GM19023 (cell line): ENCODE measurements around the gene SLK.

Source experiments
- ATAC-seq: cut with Tn5 transposase; IDR thresholded peaks from one replicate; pipeline ENCODE4 v1.9.1; 2021; ENCODE audit warnings: mild to moderate bottlenecking, moderate library complexity; ENCODE audit not compliant: unreplicated experiment

Gene SLK

DNA sequence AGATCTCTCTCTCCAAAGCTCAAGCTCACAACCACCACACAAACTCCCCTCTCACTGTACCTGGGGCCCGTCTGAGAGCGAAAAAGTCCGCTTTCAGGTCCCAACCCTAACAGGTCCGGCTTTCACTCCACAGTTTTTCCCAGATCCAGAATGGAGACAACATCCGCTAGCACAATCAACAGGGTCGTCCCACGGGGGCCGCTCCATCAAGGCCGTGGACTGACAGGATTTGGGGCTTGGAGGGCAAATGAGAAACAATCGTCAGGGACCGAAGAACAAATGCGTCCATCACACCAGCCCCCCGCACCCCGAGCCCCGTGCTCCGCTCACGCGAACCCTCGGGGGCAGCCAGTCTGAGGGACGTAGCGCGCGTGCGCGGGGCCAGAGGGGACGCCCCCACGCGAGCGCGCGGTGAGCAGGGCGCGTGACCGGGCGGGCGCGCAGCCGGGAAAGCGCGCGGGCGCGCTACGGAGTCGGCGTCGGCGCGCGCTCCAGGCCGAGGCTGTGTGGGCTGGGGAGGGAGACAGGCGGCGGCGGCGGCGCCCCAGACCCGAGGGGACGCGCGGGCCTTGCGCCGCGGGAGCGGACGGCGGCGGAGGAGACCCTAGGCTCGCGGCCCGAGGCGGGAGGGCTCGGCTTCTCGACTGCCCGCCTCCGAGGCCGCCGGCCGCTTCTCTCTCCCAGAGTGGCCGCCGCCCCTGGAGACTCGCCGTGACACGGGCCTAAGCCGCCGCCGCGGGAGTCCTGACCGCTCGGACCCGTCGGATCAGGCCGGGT is at the start of gene SLK:
Gene SLK (plus strand): TSS at position 470 of the 777 bp plus-strand sequence. CDS start 606 bp downstream, outside the sequence.
- ATAC-seq: peak; percentile 86

DNA sequence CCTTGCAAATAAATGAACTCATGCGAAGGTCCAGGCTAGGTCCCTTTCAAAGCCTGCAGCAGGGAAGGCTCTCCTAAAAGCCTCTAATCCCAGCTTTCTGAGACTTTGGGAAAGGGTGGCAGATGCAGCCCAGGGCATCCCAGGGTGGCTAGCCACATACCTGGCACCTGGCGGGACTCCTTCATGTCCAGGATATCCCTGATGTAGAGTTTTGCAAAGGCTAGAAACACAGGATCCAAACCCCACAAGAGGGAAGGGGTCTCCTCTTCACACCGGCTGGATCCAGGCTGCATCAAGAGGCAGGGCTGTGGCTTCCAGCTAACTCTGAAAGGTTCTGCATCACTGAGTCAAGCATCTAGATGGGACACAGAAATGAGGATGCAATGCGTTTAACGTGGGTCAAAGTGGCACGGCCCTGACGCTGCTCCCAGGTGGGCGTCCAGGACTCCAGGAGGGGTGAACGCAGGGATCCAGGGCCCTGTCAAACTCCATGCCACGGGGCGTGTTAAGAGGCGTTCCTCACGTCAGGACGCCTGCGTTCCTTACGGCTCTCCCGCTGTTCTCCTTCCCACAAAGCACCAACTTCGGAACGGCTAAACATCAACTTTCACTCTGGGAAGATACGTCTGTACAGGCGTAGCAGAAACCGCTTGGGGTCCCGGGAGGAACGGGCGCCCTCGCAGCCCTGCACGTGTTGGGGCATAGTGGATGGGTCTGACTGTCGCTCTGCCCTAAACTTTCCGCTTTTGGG is 49.5 kb upstream of the SLK start:
- ATAC-seq: peak; percentile 5

DNA sequence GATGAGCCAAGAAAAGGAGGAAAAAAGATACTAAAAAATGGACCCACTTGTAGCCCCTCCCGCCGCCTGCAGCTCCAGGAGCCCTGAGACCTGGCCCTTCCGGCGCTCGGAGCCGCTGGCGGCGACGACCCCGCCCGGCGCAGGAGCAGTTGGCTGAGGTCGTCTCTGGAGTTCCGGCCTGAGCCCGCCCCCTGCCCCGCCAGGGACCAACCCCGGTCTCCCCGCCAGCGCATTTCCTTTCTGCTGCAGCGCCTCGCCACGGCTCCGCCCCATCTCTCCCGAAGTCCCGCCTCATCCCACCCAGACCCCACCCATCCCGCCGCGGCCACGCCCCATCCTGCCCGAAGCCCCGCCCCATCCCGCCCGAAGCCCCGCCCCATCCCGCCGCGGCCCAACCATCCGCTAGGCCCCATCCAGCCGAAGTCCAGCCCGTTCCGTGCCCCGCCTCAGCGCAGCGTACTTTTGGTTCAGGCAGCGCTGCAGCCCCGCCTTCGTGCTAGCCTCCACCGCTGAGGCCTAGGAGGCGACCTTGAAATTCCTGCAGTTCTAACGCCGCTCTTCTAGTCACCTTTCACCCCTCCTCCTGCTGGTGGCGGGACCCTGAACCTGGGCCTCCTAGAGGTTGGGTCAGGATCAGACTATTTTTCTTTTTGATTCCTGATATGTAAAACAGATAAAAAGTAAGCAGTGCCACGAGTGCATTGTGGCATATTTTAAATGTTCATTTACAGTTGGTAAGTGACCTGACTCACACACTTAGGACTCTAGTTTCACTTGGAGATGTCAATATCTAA is 48.7 kb upstream of the SLK start, which contains the start of gene STN1:
Gene STN1 (minus strand): TSS at position 132 of the 794 bp plus-strand sequence. CDS start 590 bp downstream, outside the sequence.
- ATAC-seq: peak; percentile 93

DNA sequence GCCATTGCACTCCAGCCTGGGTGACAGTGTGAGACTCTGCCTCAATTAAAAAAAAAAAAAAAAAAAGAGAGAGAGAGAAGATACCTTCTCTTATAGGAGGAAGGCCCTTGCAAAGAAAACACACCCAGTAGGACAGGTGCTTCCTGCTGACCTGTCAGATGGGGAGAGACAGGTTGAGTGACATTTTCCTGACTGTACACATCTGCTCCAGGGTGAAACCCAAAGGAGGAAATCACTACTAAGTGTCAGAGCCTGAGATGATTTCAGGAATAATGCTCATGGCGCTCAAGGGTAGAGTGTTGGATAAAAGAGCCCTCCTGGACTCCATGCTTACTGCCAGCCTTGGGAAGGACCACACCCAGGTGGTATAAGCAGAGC is 47.3 kb upstream of the SLK start:
- ATAC-seq: no peak

DNA sequence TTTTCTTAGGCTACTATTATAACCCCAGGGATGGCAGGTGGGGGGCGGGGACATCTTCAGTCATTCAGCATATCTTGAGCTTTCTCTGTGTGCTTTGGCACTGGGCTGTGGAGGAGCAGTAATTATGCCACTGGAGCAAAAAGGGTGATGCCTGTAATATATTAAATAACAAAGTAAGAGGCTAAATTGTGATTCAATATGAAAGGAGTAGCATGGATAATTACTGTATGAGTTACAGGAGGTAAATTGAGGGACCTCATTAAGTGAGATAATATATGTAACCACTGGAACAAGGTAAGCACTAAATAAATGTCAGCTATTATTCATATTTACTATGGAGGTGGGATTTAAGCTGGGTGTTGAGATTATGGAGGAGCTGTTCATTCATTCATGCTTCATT is 45.7 kb upstream of the SLK start:
- ATAC-seq: no peak

DNA sequence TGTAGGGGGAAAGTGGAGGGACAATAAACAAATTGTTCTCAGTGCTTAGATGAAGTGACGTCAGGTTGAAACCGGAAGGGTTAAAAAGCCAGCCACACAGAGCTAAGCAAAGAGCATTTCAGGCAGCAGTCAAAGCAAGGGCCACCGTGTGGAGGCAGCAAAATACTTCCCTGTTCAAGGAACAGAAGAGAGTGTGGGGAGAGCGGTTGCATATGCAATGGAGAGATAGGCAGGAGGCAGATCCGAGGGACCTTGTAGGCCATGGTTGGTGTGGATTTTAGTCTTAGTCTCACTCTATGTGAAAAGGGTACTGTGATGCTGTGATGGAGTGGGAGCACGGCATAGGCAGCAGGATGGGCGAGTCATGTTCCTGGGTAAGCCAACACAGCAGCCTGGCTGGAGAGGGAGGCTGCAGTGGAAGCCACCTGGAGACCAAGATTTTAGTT is 45.2 kb upstream of the SLK start:
- ATAC-seq: no peak

DNA sequence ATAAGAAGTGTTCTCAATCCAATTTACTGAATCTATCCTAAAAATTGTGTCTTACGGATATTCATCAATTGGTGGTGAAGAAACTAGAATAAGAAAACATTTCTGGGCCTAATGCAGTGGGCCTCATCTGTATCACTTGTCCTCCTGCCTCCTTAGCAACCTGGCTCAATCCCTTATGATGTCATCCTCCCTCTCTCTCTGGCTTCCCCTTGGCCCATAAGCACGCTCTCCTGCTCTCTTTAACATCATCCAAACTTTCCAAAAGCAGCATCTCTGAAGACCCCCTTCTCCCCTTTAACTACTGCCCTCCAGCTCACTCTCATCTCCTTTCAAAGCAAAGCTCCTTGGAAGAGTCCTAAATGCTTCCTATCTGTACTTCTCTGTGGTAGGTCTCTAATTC is 44.3 kb upstream of the SLK start:
- ATAC-seq: no peak

DNA sequence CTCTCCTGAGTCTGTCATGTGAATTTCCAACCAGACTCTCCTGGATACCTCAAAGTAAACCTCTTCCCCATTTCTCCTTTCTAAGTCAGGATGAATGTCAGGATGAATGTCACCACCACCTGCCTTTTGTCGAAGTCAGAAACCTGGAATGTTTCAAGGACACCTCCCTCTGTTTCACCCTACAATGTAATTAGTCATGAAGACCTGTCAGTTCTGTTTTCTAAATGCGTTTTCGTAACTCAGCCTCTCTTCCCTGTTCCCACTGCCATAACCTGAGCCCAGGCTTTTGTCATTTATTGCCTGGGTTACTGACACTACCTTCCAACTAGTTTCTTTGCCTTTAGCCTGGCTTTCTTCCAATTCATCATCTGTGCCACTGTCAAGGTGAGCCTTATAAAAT is 43.4 kb upstream of the SLK start:
- ATAC-seq: no peak

DNA sequence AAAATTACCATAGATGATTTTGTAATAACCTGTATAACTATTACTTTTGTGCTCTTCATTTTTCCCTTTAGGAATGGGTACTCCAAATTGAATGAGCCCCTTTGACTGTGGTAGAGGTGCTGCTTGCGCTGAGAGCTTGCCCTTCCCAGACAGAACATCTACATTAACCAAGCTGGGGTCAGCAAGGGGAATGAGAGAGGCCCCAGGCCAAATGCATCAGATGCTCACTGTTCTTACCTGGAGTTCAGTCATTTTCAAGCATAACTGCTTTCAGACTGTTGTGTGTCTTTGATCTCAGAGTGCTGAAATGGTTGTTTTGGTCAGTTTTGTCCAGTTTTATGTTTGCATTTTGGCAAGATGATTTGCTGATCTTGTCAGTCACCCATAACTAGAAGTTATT is 41.3 kb upstream of the SLK start:
- ATAC-seq: no peak

DNA sequence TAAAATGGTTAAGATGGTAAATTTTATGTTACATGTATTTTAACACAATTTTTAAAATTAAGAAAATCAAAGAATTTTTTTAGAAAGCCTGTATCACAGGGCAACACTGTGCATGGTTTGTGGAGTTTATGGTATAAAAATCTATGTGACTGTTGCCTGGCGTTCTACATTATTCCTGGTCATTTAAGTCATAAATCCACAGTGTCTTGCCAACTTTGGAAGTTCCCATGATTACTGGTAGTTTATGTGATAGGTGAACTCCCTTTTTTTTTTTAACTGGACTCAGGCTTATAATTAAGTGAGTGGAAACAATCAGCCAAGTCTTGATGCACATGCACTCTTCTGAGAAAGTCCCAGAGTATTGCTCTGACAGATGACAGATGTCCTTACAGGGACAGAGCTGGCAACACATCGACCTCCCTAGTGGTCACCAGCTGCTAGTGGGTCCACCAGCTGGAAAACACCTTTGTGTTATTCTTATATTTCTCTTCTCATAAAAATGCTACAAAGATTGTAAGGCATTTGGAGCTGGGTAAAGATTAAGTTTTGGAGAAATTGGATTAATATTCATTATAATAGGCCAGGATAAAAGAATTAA is 40.1 kb upstream of the SLK start:
- ATAC-seq: no peak

DNA sequence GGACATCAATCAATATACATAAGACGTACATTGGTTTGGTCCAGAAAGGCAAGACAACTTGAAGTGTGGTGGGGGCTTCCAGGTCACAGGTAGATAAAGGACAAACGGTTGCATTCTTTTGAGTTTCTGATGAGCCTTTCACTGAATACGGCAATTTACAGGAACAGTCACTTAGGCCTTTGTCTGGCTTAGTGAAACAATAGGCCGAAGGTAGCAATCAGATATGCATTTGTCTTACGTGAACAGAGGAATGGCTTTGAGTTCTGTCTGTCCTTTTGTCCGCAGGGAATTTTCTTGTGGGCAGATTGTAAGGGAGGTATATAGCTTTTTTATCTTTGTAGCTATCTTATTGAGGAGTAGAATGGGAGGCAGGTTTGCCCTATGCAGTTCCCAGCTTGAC is 38.2 kb upstream of the SLK start:
- no peak for ATAC-seq

DNA sequence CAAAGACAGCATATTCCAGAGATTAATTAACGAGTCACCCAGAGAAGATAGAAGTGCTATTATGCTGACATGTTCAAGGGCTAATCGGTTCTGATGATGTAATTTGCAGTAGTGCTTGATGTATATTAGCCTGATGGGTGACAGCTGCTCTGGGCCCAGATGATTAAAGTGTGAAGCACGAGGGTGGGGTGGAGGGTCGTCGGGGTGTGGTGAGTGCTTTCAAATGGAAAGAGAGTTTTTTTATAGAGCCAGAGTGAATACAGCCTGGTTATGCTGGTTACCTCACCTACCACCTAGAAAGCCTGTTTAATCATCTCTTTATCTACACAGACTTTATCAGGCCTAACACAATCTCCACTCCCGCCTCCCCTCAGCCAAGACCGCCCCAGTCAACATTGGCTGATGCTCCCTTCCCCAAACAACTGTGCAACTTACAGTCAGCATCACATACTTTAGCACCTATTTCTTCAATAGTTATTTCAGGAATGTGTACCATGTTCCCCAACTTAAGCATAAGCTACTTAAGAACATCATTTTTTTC is 37.5 kb upstream of the SLK start:
- ATAC-seq: no peak

DNA sequence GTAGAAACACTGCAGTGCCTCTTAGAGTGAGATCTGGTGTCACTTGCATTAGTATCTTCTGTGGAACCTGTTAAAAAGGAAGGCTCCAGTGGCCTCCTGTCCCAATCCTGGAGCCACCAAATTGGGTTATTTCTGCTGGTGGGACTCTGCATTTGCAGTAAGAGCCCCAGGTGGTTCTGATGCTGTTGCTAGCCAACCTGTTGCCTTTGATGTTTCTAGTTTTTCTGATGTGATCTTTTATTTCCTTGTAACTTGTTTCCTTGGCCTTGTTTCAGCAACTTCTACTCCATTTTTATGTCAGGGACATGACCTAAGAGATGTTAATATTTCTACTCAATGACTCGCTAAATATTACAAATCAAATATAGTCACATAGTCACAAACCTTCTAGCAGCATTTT is 36.5 kb upstream of the SLK start:
- ATAC-seq: no peak

DNA sequence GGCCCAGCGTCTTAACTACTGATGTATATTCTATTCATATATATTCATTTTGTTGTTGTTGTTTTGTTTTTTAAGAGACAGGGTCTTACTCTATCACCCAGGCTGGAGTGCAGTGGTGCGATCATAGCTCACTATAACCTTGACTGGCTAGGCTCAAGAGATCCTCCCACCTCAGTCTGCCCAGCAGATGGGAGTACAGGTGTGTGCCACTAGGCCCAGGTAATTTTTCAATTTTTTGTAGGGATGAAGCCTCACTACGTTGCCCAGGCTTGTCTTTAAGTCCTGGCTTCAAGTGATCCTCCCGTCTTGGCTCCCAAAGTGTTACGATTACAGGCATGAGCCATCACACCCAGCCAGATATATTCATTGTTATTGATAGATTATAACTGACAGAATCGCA is 36.1 kb upstream of the SLK start:
- no peak for ATAC-seq

DNA sequence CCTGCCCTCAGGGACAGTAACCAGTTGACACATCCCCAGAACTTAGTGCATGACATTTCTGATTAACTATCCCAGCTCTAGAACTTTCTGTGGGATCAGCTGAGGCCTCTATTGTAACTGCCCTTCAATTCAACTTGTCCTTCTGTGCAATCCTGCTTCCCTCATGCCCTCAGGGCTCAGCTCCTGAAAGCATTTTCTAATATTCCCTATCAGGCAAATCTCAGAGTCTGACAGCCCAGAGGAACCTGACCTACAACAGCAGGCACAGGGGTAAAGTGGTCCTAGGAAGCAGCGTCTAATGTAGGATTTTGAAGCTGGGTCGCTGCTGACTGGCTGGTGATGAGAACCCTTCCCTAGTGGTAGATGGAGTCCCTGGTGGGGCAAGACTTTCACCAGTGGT is 35.3 kb upstream of the SLK start:
- ATAC-seq: no peak

DNA sequence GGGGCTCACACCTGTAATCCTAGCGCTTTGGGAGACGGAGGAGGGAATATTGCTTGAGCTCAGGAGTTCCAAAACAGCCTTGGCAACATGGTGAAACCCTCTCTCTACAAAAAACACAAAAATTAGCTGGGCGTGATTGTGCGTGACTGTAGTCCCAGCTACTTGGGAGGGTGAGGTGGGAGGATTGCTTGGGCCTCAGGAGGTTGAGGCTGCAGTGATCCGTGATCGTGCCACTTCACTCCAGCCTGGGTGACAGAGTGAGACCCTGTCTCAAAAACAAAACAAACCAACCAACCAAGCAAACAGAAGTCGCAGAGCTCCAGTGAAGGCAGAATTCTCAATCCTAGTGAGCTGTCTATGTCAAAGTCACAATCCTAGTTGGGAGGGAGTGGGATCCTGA is 34.7 kb upstream of the SLK start:
- ATAC-seq: no peak

DNA sequence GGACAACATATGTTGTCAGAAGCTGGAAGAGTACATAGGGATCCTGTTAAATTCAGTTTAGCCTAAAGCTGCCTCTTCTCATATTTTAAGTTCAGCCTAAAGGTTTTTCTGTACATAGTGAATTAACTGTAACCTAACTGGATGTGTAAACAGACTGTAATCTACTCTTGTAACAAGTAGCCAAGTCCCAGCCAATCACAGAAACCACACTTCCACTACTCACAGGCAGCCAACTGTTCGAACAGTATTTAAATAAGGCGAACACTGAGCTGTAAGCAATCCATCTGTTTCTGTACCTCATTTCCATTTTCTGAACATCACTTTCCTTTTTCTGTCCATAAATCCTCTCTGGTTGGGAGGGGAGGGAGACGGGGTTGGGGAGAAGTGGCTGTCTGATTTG is 34.0 kb upstream of the SLK start:
- ATAC-seq: no peak

DNA sequence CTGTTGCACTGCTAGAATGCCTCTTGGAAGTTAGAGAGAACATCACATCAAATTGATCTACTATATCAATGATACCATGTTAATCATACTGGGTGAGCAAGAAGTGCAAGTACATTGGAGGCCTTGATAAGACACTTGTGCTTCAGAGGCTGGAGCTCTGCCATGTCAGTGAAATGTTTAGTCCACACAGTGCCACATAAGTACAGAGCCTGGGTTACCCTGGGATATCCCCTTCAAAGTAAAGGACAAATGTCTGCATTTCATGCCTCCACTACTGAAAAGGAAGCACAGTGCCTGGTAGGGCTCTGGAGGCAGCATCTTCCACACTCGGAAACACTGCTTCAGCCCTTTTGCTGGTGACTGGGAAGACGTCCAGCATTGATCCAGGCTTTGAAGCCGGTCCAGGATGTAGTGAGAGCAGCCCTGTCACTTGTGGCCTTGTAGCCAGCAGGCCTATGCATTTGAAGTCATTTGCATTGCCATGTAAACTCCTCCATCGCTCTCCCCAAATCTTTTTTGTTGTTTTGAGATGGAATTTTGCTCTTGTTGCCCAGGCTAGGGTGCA is 33.3 kb upstream of the SLK start:
- ATAC-seq: no peak

DNA sequence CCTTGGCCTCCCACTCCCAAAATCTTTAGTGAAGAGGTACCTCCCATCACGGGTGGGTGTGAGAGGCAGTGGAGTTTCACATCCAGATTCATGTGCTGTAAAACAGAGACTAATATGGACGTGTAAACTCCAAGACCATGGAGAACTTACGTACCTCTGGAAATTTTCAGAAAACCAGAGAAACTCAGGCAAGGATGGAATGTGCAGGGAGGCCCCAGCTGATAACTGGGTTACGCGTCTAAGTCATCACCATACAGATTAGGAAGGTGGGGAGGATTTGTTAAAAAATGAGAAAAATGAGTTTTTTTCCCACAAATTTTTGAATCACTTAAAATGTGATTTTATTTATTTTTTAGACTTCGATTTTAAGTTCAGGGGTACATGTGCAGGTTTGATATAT is 32.6 kb upstream of the SLK start:
- no peak for ATAC-seq

DNA sequence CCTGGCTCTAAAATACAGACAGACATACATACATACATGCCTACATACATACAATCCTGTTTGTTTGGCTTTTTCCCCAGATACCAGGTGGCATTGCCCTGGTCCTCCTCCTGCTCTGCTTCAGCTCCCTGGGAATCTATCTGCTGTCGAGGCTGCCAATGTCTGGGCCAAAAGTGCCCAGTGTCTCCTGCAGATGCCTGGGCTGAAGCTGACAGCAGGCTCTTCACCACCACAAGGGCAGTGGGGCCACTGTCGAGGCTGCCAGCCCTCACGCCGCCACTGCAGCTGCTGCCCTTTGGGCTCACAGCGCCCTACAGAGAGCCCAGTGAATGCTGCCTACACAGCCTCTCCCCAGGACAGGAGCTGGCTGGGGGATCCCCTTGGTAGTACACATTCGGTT is 30.9 kb upstream of the SLK start:
- ATAC-seq: no peak

DNA sequence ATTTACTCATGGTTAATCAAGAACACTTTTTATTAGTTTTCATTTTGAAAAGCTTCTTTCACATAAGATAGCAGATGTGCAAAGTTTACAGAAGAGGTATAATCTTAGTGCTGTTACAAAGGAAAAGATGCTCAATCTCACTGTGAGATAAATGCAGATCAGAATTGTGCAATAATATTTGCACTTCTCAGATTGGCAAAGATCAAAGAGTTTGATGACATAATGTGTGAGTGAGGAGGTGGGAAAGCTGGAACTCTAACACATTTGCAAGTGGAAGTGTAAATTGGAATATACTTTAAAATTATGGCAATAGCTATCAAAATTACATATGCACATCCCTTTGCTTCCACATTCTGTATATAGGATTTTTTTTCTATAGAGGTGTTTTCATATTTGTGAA is 27.4 kb upstream of the SLK start:
- ATAC-seq: no peak
